Measurements from ENCODE around the gene LAMB2.

GRCh38 chr3:49122886-49123545, 9.8 kb downstream of the LAMB2 start:
- no peak for TF ChIP-seq POLR2A (IDR thresholded peaks at IDR 0.05)
- TF ChIP-seq, protein P1, sequence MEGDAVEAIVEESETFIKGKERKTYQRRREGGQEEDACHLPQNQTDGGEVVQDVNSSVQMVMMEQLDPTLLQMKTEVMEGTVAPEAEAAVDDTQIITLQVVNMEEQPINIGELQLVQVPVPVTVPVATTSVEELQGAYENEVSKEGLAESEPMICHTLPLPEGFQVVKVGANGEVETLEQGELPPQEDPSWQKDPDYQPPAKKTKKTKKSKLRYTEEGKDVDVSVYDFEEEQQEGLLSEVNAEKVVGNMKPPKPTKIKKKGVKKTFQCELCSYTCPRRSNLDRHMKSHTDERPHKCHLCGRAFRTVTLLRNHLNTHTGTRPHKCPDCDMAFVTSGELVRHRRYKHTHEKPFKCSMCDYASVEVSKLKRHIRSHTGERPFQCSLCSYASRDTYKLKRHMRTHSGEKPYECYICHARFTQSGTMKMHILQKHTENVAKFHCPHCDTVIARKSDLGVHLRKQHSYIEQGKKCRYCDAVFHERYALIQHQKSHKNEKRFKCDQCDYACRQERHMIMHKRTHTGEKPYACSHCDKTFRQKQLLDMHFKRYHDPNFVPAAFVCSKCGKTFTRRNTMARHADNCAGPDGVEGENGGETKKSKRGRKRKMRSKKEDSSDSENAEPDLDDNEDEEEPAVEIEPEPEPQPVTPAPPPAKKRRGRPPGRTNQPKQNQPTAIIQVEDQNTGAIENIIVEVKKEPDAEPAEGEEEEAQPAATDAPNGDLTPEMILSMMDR (IDR thresholded peaks at IDR 0.05) = no peak

Measured in lower leg skin (tissue), 3 donors.